H4 (cell line): ENCODE measurements around the gene ARID4A. TPM values are rescaled to one million over a fixed set of nuclear protein-coding genes. Genes with fewer than 3 reads are reported as not detected.
"Not testable (repeated sequence)": the region's sequence is repeated elsewhere in the genome, so short reads cannot be mapped to it uniquely, and the experiment has no call there.

ENCODE experiments used
- DNase-seq: peaks from one replicate; pipeline ENCODE4 v3.0.0-alpha.2; 2015; ENCODE audit warnings: low spot score
- total RNA-seq: library from RNA; depleted of rRNA; stranded (reverse); fragments of >200 nt; shearing (Covaris generic); gene quantifications from 2 replicates; pipeline ENCODE4 v1.2.3, GENCODE V29; 2014

Gene ARID4A
- total RNA-seq, 1 experiment from 2014 or later: 3.9 TPM

GRCh38 chr14:58294201-58294600, 4.2 kb upstream of the ARID4A start:
- DNase-seq: no peak

GRCh38 chr14:58296726-58297125, 1.6 kb upstream of the ARID4A start:
- no peak for DNase-seq

- DNase-seq: no peak
These were observed 968 bp upstream of the ARID4A start for GRCh38 chr14:58297412-58297761.

- peak; percentile 100 for DNase-seq
These were observed 436 bp upstream of the ARID4A start for GRCh38 chr14:58297762-58298476.

GRCh38 chr14:58299401-58300330, 1.3 kb downstream of the ARID4A start:
- DNase-seq: no peak

GRCh38 chr14:58301416-58301815, 3.1 kb downstream of the ARID4A start:
- DNase-seq: no peak

GRCh38 chr14:58305730-58306129, 7.4 kb downstream of the ARID4A start:
- no peak for DNase-seq

- DNase-seq: no peak
These were observed 9.4 kb downstream of the ARID4A start for GRCh38 chr14:58307597-58308316.

- no peak for DNase-seq
These were observed 10.7 kb downstream of the ARID4A start for GRCh38 chr14:58309086-58309485.

- no peak for DNase-seq
These were observed 15.3 kb downstream of the ARID4A start for GRCh38 chr14:58313699-58314098.

- no peak for DNase-seq
These were observed 17.3 kb downstream of the ARID4A start for GRCh38 chr14:58315606-58316005.

- DNase-seq: no peak
These were observed 28.7 kb downstream of the ARID4A start for GRCh38 chr14:58327019-58327418.

GRCh38 chr14:58331111-58331510, 32.8 kb downstream of the ARID4A start:
- peak; percentile 96 for DNase-seq

- DNase-seq: no peak
These were observed 34.2 kb downstream of the ARID4A start for GRCh38 chr14:58332561-58332960.

GRCh38 chr14:58339666-58340065, 41.3 kb downstream of the ARID4A start:
- DNase-seq: not testable (repeated sequence)

GRCh38 chr14:58341152-58341748, 42.9 kb downstream of the ARID4A start:
- no peak for DNase-seq

- DNase-seq: not testable (repeated sequence)
These were observed 45.2 kb downstream of the ARID4A start for GRCh38 chr14:58343535-58343934.

- no peak for DNase-seq
These were observed 55.4 kb downstream of the ARID4A start for GRCh38 chr14:58353516-58354299.

GRCh38 chr14:58354808-58355207, 56.5 kb downstream of the ARID4A start:
- no peak for DNase-seq

GRCh38 chr14:58356268-58356667, 57.9 kb downstream of the ARID4A start:
- no peak for DNase-seq

GRCh38 chr14:58362272-58362671, 63.9 kb downstream of the ARID4A start:
- DNase-seq: not testable (repeated sequence)
